Skeletal muscle tissue (tissue), 4 donors: ENCODE data around the gene VANGL1. TPM values are rescaled to one million over a fixed set of nuclear protein-coding genes. Genes with fewer than 3 reads are reported as not detected.
"Not testable (repeated sequence)": the region's sequence is repeated elsewhere in the genome, so short reads cannot be mapped to it uniquely, and the experiment has no call there.

ENCODE experiments used
- H3K27ac ChIP-seq: one replicate; pipeline ENCODE4 v1.7.0; 2013; ENCODE audit warnings: mild to moderate bottlenecking, low read depth, low read length, inconsistent platforms
- H3K27me3 ChIP-seq, 3 donors: one replicate each; pipeline ENCODE4 v1.7.0; 2013; ENCODE audit warnings: low read length in 3 of 3; ENCODE audit not compliant: control insufficient read depth in 3 of 3, insufficient read depth in 3 of 3
- H3K36me3 ChIP-seq, 3 donors: one replicate each; pipeline ENCODE4 v1.7.0; 2013; ENCODE audit warnings: low read length in 3 of 3; ENCODE audit not compliant: control insufficient read depth in 3 of 3, insufficient read depth in 3 of 3
- H3K4me1 ChIP-seq, 3 donors: one replicate each; pipeline ENCODE4 v1.7.0; 2013; ENCODE audit warnings: low read length in 3 of 3, mild to moderate bottlenecking in 3 of 3; ENCODE audit not compliant: control insufficient read depth in 3 of 3, insufficient read depth in 3 of 3
- H3K4me3 ChIP-seq, 3 donors: one replicate each; pipeline ENCODE4 v1.7.0; 2013; ENCODE audit warnings: low read length in 3 of 3
- H3K9ac ChIP-seq, 3 donors: one replicate each; pipeline ENCODE4 v1.7.0; 2013; ENCODE audit warnings: low read length in 3 of 3, mild to moderate bottlenecking in 3 of 3, moderate library complexity in 2 of 3, low read depth in 1 of 3
- H3K9me3 ChIP-seq, 3 donors: one replicate each; pipeline ENCODE4 v1.7.0; 2013; ENCODE audit warnings: low read length in 3 of 3; ENCODE audit not compliant: control insufficient read depth in 3 of 3
- total RNA-seq: library from RNA; depleted of rRNA; stranded (reverse); fragments of >200 nt; gene quantifications from one replicate; pipeline ENCODE4 v1.2.3, GENCODE V29; 2014
- donor health status: Osteomylitis.

Gene VANGL1
- total RNA-seq, 1 donor from 2014 or later, result 4.2 TPM

GRCh38 chr1:115613767-115614166 lies 28.0 kb upstream of the VANGL1 start:
- Histone ChIP-seq H3K36me3 (no peaks in the 10 kb centered on the region), H3K4me3 (no peak overlapping the region), H3K4me1 (no peaks in the 10 kb centered on the region), H3K9me3 (no peaks in the 10 kb centered on the region), H3K27ac (no peak overlapping the region), H3K27me3 (peaks cover 4 to 5% (median 5%) of the 10 kb centered on the region in 3 donors), H3K9ac (no peak overlapping the region)

GRCh38 chr1:115620453-115620852 lies 21.3 kb upstream of the VANGL1 start:
- peaks cover 8 to 10% (median 10%) of the 10 kb centered on the region in 3 donors for H3K4me1 ChIP-seq
- no peak overlapping the region for H3K27ac ChIP-seq
- H3K9ac ChIP-seq, result no peak overlapping the region
- peaks cover 0 to 3% (median 0%) of the 10 kb centered on the region in 3 donors for H3K9me3 ChIP-seq
- no peaks in the 10 kb centered on the region for H3K36me3 ChIP-seq
- no peak overlapping the region for H3K4me3 ChIP-seq
- H3K27me3 ChIP-seq, result peaks cover 0 to 4% (median 1%) of the 10 kb centered on the region in 3 donors

- peaks cover 0 to 3% (median 0%) of the 10 kb centered on the region in 3 donors for H3K9me3 ChIP-seq
- peaks cover 8 to 10% (median 10%) of the 10 kb centered on the region in 3 donors for H3K4me1 ChIP-seq
- H3K9ac ChIP-seq, result no peak overlapping the region
- no peak overlapping the region for H3K27ac ChIP-seq
- H3K36me3 ChIP-seq, result no peaks in the 10 kb centered on the region
- H3K27me3 ChIP-seq, result peaks cover 0 to 4% (median 0%) of the 10 kb centered on the region in 3 donors
- no peak overlapping the region for H3K4me3 ChIP-seq
Observed at GRCh38 chr1:115620950-115621349, 20.8 kb upstream of the VANGL1 start.

GRCh38 chr1:115624859-115625258 lies 16.9 kb upstream of the VANGL1 start:
- Histone ChIP-seq H3K4me1 (peaks cover 8 to 10% (median 10%) of the 10 kb centered on the region in 3 donors), H3K4me3 (no peak overlapping the region), H3K36me3 (no peaks in the 10 kb centered on the region), H3K9me3 (peaks cover 0 to 4% (median 0%) of the 10 kb centered on the region in 3 donors), H3K27ac (no peak overlapping the region), H3K27me3 (peaks cover 0 to 2% (median 0%) of the 10 kb centered on the region in 3 donors), H3K9ac (peak overlapping the region in 1 of 3 donors; percentile 54)

GRCh38 chr1:115630342-115630741 lies 11.4 kb upstream of the VANGL1 start:
- no peaks in the 10 kb centered on the region for H3K4me1 ChIP-seq
- H3K4me3 ChIP-seq, result no peak overlapping the region
- no peaks in the 10 kb centered on the region for H3K36me3 ChIP-seq
- H3K9me3 ChIP-seq, result peaks cover 0 to 2% (median 0%) of the 10 kb centered on the region in 3 donors
- H3K27me3 ChIP-seq, result peaks cover 0 to 2% (median 0%) of the 10 kb centered on the region in 3 donors
- no peak overlapping the region for H3K9ac ChIP-seq
- H3K27ac ChIP-seq, result no peak overlapping the region

- no peak overlapping the region for H3K4me3 ChIP-seq
- no peak overlapping the region for H3K27ac ChIP-seq
- no peak overlapping the region for H3K9ac ChIP-seq
- peaks cover 0 to 2% (median 0%) of the 10 kb centered on the region in 3 donors for H3K27me3 ChIP-seq
- no peaks in the 10 kb centered on the region for H3K4me1 ChIP-seq
- peaks cover 0 to 2% (median 0%) of the 10 kb centered on the region in 3 donors for H3K9me3 ChIP-seq
- no peaks in the 10 kb centered on the region for H3K36me3 ChIP-seq
Observed at GRCh38 chr1:115632251-115633026, 9.3 kb upstream of the VANGL1 start.

- not testable (repeated sequence) for H3K9me3 ChIP-seq, H3K9ac ChIP-seq, H3K4me3 ChIP-seq, H3K27ac ChIP-seq, H3K4me1 ChIP-seq, H3K27me3 ChIP-seq, H3K36me3 ChIP-seq
Observed at GRCh38 chr1:115633606-115634005, 8.2 kb upstream of the VANGL1 start.

DNA sequence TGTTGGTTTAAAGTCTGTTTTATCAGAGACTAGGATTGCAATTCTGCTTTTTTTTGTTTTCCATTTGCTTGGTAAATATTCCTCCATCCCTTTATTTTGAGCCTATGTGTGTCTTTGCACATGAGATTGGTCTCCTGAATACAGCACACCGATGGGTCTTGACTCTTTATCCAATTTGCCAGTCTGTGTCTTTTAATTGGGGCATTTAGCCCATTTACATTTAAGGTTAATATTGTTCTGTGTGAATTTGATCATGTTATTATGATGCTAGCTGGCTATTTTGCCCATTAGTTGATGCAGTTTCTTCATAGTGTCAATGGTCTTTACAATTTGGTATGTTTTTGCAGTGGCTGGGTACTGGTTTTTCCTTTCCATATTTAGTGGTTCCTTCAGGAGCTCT lies 4.5 kb upstream of the VANGL1 start:
- H3K27ac ChIP-seq, H3K9ac ChIP-seq, H3K36me3 ChIP-seq, H3K4me1 ChIP-seq, H3K9me3 ChIP-seq, H3K27me3 ChIP-seq, H3K4me3 ChIP-seq: not testable (repeated sequence)

GRCh38 chr1:115640384-115640783 lies 1.4 kb upstream of the VANGL1 start:
- Histone ChIP-seq H3K27ac (no peak overlapping the region), H3K4me1 (peaks cover 3 to 6% (median 6%) of the 10 kb centered on the region in 3 donors), H3K4me3 (no peak overlapping the region), H3K27me3 (no peaks in the 10 kb centered on the region), H3K9ac (no peak overlapping the region), H3K9me3 (no peaks in the 10 kb centered on the region), H3K36me3 (no peaks in the 10 kb centered on the region)
